GM19043 (cell line): ENCODE results near the gene SGSM1.

Source experiments
- ATAC-seq: cut with Tn5 transposase; IDR thresholded peaks from one replicate; pipeline ENCODE4 v1.9.1; 2021; ENCODE audit warnings: low read depth; ENCODE audit not compliant: unreplicated experiment

Gene SGSM1

GRCh38 chr22:24805790-24806662 lies at the start of gene SGSM1:
TSS of gene SGSM1 (plus strand) at chr22:24806211. CDS start at chr22:24806326, 115 bp downstream.
- no peak for ATAC-seq

GRCh38 chr22:24758164-24758799 lies 47.7 kb upstream of the SGSM1 start:
- ATAC-seq, result no peak

- ATAC-seq, result no peak
These were observed 46.2 kb upstream of the SGSM1 start for GRCh38 chr22:24759765-24760164.

- ATAC-seq, result no peak
These were observed 45.2 kb upstream of the SGSM1 start for GRCh38 chr22:24760708-24761306.

GRCh38 chr22:24761888-24762675 lies 43.9 kb upstream of the SGSM1 start:
- ATAC-seq, result no peak

- ATAC-seq, result no peak
These were observed 42.0 kb upstream of the SGSM1 start for GRCh38 chr22:24763872-24764485.

GRCh38 chr22:24765166-24765565 lies 40.8 kb upstream of the SGSM1 start:
- ATAC-seq, result no peak

- ATAC-seq, result no peak
These were observed 37.3 kb upstream of the SGSM1 start for GRCh38 chr22:24768537-24769374.

- ATAC-seq, result no peak
These were observed 33.4 kb upstream of the SGSM1 start for GRCh38 chr22:24772493-24773220.

- no peak for ATAC-seq
These were observed 30.1 kb upstream of the SGSM1 start for GRCh38 chr22:24775769-24776492.

- no peak for ATAC-seq
These were observed 29.5 kb upstream of the SGSM1 start for GRCh38 chr22:24776525-24776924.

GRCh38 chr22:24789516-24789915 lies 16.5 kb upstream of the SGSM1 start:
- no peak for ATAC-seq

GRCh38 chr22:24791362-24791761 lies 14.6 kb upstream of the SGSM1 start:
- ATAC-seq, result no peak

GRCh38 chr22:24796056-24796455 lies 10.0 kb upstream of the SGSM1 start:
- no peak for ATAC-seq

GRCh38 chr22:24796860-24797259 lies 9.2 kb upstream of the SGSM1 start:
- ATAC-seq, result no peak

GRCh38 chr22:24801901-24802465 lies 4.0 kb upstream of the SGSM1 start:
- ATAC-seq, result no peak

- ATAC-seq, result no peak
These were observed 2.9 kb upstream of the SGSM1 start for GRCh38 chr22:24803064-24803542.

- no peak for ATAC-seq
These were observed 621 bp downstream of the SGSM1 start for GRCh38 chr22:24806663-24807001.
